ENCODE measurements around the gene DHX15. TPM values are rescaled to one million over a fixed set of nuclear protein-coding genes. Genes with fewer than 3 reads are reported as not detected.

DHX15 gene
- total RNA-seq, 3 donors from 2014 or later, result 119 to 207 (median 192) TPM

DNA sequence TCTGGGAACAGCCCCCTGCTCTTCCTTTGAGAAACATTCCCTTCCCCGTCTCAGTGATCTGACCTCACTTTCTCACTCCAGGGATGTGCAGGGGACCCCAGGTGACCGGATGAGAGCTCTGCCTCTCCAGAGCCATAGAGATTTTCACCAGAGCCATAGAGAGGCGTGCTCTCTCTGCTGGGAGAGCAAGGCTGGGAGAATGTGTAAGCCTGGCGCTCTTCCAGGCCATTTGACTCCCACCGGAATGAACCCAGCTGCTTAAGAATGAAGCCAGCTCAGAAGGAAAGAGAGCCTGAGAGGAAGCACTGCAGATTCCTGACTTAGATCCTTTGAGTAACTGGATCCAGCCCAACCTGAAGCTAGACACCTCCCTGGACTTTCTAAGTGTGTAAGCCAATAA, 106.4 kb downstream of the DHX15 start:
- Histone ChIP-seq H3K4me3 (no peak overlapping the region), H3K27me3 (no peaks in the 10 kb centered on the region), H3K4me1 (no peaks in the 10 kb centered on the region), H3K36me3 (no peaks in the 10 kb centered on the region), H3K9me3 (no peaks in the 10 kb centered on the region), H3K27ac (no peak overlapping the region)
- intact Hi-C loops (cut with DNase I; ENCODE audit: low total_unique reads), result no loop called here
- no peak for DNase-seq (ENCODE audit: low spot score in 2 of 2)
- TF ChIP-seq, protein P1, sequence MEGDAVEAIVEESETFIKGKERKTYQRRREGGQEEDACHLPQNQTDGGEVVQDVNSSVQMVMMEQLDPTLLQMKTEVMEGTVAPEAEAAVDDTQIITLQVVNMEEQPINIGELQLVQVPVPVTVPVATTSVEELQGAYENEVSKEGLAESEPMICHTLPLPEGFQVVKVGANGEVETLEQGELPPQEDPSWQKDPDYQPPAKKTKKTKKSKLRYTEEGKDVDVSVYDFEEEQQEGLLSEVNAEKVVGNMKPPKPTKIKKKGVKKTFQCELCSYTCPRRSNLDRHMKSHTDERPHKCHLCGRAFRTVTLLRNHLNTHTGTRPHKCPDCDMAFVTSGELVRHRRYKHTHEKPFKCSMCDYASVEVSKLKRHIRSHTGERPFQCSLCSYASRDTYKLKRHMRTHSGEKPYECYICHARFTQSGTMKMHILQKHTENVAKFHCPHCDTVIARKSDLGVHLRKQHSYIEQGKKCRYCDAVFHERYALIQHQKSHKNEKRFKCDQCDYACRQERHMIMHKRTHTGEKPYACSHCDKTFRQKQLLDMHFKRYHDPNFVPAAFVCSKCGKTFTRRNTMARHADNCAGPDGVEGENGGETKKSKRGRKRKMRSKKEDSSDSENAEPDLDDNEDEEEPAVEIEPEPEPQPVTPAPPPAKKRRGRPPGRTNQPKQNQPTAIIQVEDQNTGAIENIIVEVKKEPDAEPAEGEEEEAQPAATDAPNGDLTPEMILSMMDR (IDR thresholded peaks at IDR 0.05), result no peak
- TF ChIP-seq POLR2A (IDR thresholded peaks at IDR 0.05) (no peak), POLR2AphosphoS5 (IDR thresholded peaks at IDR 0.05) (no peak)

Other genes with a start within 250 kb of the DHX15 start
- 100 to 1,000 TPM in 1 of 3 donors, 10 to 100 TPM in 2; 22.0 to 131 (median 77.3) TPM for gene SOD3, start 211.0 kb upstream of the DHX15 start, total RNA-seq